KG1 (cell line): ENCODE data around the gene TSPAN7.

Source experiments
- DNase-seq: peaks from one replicate; lab custom pipeline; 2025; lab: John Stamatoyannopoulos, UW

Gene TSPAN7, protein sequence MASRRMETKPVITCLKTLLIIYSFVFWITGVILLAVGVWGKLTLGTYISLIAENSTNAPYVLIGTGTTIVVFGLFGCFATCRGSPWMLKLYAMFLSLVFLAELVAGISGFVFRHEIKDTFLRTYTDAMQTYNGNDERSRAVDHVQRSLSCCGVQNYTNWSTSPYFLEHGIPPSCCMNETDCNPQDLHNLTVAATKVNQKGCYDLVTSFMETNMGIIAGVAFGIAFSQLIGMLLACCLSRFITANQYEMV

DNA sequence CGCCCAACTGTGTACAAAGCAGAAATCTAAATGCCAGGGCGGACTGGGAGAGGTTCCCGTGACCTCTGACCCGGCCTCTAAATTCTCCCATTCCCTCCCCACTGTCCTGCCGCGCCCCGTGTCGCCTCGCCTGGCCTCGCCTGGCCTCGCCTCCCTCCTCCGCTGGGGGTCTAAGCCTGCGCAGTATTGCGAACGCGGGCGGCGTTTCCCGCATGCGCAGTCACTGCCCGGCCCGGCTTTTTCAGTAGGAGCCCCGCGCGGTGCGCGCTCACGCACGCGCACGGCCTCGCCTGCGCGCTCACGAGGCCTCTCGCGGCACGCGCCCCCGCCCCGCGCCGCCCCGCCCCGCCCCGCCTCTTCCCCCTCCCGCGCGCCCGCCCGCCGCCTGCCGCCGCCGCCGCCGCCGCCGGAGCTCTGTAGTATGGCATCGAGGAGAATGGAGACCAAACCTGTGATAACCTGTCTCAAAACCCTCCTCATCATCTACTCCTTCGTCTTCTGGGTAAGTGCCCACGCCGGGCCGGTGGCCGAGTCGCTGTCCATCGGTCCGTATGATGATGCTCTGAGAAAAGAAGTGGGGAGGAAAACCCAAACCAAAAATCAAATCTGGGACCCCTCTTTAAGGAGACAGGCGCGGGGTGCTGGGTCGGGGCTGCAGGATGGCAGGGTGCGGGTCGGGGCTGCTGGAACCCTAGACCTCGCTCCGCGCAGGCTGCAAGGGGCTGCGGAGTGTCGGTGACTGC, at the start of gene TSPAN7:
TSS of gene TSPAN7 (plus strand) at position 417 of the 743 bp plus-strand sequence. CDS start at position 422, 5 bp downstream.
- DNase-seq: peak; percentile 14

DNA sequence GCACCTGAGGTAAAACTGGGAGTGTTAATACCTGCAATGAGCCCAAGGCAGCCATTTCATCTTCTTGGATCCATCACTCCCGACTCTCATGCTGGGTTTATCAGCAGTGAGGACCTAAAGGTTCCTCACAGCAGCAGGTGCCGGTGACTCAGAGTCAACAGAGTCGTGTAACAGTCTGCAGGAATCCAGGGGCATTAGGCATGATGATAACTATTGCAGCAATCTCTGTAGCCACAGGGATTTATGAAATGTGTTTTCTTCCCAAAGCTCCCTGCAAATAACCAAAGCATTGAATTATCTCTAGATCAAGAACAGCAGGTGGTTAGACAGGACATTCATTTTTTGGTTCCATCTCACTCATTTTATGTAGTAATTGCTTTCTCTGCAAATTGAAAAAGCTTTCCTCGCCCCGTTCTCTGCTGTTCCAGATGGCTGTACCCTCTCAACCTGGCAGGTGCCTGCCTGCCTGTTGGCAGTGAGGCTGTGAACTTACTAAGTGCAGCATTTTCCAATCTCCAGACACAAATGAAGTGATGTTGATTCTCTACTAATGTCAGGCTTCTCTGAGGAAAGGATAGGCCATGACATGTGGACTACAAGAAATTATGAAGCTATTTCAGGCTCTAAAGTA, 48.1 kb upstream of the TSPAN7 start:
- DNase-seq: no peak

DNA sequence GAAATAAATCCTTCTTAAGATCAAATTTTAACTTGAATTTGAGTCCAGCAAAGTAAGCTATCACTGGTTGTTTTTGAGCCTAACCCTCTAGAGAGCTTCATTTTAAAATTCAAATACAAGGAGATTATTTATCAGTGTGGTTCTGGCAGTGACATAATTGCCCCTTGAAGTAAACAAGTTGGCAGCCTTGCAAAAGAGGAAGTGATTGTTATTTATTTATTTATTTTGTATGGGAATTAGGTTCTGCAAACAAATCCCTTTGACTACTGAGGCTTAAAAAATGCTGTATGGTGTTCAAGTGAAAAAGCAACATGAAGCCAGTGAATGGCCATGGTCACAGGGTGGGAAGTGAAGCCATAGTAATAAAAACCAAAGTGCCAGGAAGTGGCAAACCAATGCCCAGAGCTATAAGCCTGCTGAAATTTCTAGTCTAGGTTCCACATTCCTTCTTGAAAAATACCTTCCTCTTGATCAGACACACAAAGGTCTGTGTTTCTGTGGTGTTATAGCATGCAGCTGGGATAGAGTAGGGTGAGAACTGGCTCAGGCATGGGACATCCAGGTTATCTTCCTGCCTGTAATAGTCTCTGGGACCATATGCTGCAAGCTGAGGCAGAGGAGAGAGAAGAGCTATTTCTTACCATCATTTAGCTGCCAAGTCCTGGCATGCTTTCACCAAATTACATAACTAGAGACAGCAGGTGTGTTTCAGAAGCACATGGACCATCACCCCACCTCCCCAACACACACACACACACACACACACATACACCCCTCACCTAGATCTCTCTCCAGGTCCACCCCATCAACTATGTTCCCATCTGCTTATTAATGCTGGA, 47.1 kb upstream of the TSPAN7 start:
- peak; percentile 4 for DNase-seq

DNA sequence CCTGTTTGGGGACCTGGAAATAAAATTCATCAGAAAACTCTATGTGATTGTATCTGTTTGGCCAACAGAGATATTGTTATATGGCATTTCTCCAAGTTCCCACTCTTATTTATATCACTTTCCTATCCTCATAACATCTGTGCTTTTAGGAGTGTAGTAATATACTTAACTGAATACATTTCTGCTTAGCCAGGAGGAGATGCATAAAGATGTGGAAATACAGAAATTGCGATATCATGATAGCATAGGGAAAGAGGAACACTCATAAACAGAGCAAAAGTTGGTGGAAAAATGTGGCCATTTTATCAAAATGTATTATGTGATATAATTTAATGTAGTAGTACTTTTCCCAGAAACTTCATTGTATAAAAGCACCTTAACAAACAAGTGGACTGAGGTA, 46.1 kb upstream of the TSPAN7 start:
- DNase-seq: no peak

DNA sequence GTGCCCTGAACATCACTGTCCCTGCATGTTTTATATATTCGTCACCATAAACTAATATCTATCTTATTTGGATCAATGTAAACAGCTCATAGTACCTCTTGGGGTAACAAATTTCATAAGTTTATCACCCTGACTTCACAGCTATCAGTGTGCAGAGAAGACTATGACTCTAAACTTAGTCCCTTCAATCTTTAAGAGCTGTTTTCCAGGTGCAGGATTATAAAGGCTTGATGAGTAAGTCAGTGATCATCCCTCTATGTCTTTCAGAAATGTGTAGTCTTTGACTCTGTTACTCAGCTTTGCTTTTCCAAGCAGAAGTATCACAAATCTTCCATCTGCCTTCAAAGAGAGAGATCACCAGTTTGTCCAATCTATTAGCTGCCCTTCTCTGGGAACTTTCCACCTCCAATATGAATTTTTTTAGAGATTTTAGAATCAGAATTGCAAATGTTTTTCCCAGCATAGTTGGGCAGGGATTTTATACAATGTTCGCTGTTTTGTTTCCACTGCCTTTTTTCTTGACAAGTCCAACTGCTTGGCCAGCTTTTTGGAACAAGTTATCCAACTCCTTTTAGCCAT, 45.1 kb upstream of the TSPAN7 start:
- DNase-seq: no peak

DNA sequence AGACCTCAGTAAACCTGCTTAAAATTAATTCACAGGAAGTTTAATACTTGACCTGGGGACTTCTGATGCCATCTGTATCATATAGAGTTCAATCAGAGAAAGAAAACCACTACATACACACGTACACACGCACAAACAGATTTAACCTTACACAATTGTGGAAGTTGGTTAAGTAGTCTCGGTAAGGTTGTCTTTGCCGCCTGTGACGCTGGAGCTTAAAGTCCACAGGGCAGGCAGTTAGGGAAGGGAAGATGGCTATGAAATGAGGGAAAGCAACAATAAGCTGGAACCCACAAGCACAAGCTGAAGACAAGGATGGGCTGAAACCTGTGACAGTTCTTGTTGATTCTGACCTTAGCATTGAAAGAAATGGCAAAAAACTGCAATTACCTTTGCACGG, 41.7 kb upstream of the TSPAN7 start:
- DNase-seq: no peak

DNA sequence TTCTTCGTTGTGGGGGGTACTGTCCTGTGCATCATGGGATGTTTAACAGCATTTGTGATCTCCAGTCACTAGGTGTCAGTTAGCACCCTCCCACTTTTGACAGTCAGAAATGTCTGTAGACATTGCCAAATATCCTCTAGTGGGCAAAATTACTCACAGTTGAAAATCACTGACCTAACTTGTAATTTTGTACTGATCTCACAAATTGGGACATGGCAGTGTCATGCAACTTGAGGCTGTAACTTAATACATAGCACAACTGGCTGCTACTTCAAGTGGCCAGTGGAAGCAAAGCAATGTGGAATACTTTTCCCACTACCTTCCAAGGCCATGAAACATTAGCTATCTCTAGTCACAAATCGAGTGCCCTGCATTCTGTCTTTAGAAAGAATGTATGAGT, 23.2 kb upstream of the TSPAN7 start:
- DNase-seq: no peak

DNA sequence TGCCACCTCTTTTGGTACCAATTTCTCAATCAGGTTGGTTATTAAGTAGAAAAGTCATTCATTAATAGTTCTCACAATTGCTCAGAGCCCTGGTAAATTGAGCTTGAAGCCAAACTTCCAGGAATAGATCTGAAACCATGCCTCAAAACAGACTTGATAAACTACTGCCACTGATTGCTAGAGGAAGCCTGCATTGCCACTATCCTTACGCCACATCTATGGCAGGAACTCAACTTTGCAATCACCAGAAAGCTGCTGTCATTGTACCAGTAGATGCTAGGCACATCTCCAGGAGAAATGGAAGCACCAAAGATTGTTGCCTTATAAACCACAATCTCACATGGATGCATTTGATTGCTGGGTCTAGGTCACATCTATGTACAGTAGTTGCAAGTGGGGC, 21.6 kb upstream of the TSPAN7 start:
- DNase-seq: no peak

DNA sequence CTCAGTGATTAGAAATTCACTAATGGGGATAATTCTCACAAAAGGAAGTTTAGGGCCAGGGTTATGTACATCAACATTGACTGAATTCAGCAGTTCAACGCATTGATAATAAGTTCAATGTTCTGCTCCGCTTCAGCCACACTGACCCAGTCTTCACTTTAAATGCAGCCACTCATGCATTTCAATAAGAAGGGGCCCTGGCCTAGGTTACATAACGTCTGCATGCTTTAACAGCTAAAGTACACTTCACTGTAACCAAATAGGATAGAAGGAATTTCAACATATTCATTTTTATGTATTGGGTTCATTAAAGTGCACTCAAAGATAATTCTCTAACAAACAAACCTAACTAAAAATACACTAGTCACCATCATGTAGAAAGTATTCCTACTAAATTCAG, 12.8 kb upstream of the TSPAN7 start:
- DNase-seq: no peak

DNA sequence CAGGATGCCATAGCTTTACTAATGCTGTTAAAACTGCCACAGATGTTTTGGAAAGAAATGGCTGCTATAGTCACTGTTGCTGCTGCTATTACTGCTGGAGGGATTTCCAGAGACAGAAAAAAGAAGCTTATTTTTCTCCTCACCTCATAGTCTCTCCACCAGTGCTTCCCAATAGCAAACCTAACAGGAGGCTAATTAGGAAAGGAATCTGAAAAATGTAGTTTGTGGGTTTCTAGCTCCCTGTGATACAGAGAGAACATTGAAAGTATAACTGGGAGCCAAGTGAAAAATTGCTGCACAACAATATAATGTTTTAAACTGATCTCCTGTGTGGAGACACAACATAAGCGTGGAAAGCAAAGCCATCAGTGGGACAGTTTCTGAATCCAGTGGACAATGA, 8.6 kb upstream of the TSPAN7 start:
- no peak for DNase-seq

DNA sequence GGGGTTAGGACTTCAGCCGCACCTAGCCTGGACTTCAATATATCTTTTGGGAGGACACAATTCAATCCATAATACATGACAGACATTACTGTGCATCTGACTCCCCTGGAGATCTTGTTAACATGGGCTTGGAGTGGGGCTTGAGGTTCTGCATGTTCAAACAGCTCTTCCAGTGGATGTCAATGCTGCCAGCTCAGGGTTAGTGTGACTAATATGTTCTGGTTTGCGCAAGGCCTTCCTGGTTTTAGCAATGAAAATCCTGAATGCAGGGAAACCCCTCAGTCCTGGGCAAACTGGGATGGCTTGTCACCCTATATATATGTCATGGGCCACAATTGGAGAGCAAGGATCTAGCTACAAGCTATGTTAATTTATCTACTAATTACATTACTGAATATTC, 2.7 kb upstream of the TSPAN7 start:
- no peak for DNase-seq

DNA sequence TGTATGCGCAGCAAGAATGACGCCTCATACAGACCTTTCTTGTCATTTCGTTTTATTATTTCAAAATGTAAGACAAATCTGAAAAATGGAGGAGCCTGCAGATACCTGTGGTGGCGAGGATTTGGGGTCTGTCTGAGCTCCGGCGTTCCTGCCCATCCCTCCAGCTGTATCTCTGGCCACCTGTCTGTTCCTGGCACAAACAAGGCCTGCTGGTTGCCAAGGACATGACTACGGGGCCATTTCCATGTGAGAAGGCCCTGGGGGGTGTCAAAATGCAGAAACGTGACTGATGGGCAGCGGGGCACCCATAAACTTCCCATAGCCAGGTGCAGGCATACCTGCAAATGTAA, 591 bp upstream of the TSPAN7 start:
- DNase-seq: no peak

DNA sequence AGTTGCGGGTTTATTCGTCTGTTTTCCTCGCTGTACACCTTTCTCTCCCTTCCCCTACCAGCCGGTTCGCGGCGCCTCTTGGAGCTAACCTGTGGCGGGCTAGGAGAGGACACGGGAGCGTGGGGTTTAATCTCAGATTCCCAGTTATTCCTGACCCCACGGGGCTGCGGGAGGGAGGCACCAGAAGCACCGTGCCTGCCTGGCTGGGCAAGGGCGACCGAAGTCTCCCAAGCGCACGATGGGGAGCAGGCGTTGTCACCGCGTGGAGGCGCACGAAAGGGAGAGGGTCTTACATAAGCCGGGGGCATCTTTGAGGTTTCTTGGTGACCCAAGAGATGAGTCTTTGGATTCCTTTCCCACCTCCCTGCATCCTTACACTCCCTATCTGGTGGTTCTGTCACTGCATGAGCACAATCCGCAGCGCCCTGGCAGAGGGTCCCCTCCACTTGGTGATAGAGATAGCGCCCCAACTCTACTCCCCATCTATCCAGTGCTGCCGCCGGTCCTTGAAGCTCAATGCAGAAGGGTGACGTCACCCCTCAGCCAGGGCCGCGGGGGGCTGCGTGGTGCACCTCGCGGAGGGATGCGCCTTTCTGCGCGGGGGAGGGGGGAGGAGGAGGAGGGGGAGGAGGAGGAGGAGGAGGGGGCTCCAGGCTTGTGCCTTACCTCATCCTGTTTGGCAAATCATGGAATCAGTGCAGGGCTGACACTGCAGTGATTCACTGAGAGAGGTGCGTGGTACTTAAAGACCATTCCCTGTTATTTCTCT, 793 bp downstream of the TSPAN7 start:
- DNase-seq: no peak

DNA sequence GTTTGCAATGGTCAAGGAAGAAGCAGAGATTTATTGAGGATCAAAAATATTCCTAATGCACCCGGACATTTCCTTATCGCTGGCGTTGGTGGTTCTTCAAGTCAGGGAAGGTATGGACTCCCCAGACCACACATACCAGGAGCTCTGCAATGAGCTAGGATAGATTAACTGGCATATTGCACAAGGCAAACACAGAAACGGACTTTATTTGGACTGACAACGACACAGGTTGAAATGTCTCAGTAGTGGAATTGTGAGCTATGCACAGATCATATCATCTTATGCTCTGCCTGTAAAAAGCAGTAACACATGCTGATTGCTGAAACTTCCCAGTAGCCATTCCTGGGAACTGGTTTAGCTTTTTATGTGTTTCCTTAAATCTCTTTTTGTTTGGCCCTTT, 1.7 kb downstream of the TSPAN7 start:
- DNase-seq: no peak

DNA sequence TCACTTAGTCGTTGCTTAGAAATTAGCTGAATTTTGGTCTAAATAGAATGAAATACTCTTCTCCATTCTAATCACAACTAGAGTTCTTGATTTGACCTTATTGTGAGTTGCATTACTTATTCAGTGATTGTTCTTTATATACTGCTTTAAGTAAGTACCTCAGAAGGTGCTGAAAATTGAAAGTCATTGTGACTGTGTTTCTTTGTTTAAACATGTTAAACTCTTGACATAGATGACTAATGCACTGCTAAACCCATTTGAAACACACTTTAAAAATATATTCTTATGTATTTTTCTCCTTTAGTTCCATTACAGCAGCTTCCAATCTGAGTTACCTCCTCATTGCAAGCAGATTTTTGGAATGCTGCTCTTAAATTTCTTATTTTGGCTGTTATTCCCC, 9.1 kb downstream of the TSPAN7 start:
- no peak for DNase-seq

DNA sequence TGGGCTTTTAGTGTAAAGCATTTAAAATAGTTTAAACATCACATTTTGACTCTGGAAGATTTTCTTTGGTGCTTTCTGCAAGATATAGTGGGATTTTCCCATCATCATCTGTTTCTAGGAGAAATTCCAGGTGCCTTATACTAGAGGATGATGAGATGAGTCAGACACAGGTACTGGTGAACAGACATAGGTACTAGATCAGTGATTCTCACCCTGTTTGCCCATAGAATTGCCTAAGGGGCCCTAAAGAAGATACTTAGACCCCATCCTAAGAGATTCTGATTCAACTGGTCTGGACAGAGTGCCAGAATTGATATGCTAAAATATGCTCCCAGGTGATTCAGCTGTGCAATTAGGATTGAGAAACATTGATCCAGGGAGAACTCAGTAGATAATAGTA, 9.7 kb downstream of the TSPAN7 start:
- no peak for DNase-seq

DNA sequence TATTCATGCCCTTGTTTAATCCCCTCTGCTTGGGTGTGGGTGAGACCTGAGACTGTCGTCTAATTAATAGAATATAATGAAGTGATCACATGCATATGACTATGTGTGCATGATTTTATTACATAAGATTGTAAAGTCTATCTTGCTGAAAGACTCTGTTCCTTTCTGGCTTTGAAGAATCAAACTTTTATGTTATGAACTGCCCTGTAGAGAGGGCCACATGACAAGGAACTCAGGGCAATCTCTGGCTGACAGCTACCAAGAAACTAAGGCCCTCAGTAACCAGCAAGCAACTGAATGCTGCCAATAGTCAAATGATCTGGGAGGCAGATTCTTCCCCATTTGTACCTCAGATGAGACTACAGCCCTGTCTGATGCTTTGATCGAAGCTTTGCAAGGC, 13.5 kb downstream of the TSPAN7 start:
- DNase-seq: no peak

DNA sequence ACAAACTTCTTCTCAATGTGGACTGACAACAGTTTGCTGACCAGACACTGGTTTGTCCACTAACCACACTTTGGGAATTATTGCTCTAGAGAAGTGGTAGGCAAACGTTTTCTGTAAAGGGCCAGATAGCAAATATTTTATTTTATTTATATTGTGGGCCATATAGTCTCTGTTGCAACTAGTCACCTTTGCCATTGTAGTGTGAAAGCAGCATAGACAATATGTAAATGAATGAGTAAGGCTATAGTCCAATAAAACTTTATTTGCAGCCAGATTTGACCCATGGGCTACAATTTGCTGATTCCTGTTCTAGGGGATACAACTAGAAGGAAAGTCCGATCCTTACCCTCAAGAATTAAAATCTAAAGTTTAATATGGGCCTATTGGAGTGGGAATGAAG, 14.5 kb downstream of the TSPAN7 start:
- no peak for DNase-seq

DNA sequence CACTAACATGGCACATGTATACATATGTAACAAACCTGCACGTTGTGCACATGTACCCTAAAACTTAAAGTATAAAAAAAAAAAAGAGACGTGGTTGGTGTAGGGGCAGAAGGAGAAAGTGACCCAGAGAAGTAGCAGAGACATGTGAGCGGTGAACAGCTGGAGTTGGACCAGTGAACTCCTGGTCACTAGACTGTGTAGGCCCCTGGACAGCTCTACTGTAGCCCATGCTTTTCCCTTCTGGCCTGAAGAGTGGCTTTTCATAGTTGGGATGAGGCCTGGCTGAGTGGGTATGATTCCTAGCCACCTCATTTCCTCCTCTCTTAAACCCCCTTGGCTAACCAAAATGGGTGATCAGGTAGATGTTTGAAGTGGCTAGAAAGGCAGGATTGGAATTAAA, 16.4 kb downstream of the TSPAN7 start:
- DNase-seq: no peak

DNA sequence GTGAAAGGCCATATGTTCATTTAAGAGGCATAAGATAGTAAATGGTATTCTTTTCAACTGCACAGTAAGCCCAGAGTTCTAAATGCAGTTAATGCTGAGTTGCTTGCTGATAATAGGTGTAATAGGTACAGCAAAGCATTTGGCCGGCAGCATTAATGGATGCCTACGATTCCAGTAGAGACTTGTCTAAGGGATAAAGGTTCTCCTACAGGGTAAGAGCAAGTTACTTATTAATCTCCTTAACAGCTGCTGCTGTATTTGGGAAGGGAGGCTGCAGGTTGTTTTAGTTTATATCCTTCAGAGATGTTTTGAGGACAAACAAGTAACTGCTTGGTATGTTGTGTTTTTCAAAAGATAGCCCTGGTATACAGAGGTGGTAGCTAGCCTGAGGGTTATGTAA, 16.8 kb downstream of the TSPAN7 start:
- DNase-seq: no peak

DNA sequence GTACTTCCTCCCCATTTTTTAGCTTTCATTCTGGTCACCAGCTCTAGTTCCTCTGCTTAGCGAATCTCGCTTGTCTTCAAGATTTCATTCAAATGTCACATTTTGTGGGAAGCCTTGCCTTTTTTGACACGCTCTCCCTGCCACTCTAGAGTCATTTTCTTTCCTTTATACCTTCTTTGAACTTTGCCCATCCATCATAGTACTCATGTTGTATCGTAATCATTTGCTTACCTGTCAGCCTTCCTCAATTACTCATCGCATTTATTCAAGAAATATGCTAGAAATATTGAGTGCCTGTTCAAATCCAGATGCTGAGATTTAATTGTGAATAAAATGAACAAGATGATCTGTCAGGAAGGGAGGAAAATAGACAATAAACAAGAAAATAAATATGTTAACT, 21.8 kb downstream of the TSPAN7 start:
- no peak for DNase-seq

DNA sequence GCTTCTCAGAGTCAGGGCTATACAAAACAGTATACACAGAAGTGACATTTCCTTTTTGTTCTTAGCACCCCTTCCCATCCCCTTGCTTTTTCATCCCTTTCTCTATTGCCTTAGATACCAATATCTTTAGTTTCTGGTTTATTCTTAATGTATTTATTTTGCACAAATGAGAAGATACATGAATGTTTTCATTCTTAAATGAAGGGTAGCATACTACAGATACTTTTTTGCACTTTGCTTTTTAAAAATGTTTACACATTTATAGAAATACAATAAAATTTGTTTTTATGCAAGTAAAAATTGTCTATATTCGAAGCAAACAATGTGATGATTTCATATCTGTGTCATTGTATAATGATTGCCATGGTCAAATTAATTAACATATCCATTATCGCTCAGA, 33.1 kb downstream of the TSPAN7 start:
- DNase-seq: no peak
